ENCODE results near the gene KCNH2.

KCNH2 gene

DNA sequence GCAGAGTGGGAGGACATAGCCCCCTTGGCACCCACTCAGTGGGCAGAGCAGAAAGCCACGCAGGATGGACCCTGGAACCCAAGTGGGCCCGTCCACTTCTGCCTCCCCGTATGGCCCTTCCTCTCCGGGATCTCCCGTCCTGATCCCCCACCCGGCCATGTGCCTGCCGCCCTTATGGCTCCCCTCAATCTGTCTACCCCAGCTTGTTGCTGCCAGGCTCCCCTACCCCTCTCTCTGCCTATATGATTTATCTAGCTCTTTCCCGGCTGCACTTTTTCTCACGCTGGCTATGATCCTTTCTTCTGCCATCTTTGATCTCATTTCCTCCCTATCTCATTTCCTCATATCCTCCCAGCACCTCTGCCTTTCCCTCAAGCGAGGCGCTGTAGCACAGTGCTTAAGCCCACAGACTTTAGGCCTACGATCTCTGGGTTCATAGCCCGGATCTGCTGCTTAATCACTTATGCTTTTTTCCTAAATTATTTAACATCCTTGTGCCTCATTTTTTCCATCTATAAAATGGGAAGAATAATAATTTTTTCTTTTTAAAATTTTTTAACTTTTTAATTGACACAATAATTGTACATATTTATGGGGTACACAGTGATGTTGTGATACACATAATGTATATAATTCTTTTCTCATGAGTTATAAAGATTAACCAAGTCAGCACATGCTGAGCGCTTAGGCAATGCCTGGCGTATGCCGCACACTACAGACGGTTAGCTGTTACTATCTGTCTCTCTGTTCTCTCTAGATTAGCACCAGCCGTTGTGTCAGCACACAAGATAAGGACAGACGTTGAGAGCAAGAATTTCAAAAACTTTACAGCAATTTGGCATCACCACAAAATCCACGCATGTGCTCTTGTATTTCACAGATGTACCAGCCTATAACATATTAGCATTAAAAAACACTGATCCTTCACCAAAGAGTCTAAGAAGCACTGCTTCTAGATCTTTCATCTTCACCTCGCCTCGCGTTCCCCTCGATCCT is 18.1 kb downstream of the KCNH2 start:
- H3K4me3 ChIP-seq (ENCODE audit: low read length), result no peak overlapping the region
- DNase-seq (ENCODE audit: low read depth), result no peak
- TF ChIP-seq, protein P1, sequence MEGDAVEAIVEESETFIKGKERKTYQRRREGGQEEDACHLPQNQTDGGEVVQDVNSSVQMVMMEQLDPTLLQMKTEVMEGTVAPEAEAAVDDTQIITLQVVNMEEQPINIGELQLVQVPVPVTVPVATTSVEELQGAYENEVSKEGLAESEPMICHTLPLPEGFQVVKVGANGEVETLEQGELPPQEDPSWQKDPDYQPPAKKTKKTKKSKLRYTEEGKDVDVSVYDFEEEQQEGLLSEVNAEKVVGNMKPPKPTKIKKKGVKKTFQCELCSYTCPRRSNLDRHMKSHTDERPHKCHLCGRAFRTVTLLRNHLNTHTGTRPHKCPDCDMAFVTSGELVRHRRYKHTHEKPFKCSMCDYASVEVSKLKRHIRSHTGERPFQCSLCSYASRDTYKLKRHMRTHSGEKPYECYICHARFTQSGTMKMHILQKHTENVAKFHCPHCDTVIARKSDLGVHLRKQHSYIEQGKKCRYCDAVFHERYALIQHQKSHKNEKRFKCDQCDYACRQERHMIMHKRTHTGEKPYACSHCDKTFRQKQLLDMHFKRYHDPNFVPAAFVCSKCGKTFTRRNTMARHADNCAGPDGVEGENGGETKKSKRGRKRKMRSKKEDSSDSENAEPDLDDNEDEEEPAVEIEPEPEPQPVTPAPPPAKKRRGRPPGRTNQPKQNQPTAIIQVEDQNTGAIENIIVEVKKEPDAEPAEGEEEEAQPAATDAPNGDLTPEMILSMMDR (IDR thresholded peaks at IDR 0.05; ENCODE audit: insufficient read depth, low read depth, low read length, missing control alignments), result no peak

DNA sequence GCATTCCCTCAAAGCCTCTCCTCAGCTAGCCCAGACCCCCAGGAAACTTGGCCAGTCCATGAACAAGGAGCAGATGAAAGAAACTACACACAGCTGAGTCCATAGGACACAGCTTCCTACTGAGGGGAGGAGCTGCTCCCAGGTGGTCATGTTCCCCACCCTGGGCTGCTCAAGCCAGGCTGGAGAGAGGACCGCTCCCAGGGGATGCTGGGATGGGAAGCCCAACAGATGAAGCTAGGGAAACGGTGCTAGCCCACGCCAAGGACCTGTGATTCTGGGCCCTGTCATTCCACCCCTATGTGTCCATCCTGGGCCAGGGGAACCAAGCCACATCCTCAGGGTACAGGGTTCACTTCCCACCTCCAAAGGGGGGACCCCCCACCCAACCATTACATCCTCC is 19.0 kb downstream of the KCNH2 start:
- TF ChIP-seq, protein P1 (IDR thresholded peaks at IDR 0.05; ENCODE audit: insufficient read depth, low read depth, low read length, missing control alignments), result no peak
- no peak for DNase-seq (ENCODE audit: low read depth)
- H3K4me3 ChIP-seq (ENCODE audit: low read length), result no peak overlapping the region

DNA sequence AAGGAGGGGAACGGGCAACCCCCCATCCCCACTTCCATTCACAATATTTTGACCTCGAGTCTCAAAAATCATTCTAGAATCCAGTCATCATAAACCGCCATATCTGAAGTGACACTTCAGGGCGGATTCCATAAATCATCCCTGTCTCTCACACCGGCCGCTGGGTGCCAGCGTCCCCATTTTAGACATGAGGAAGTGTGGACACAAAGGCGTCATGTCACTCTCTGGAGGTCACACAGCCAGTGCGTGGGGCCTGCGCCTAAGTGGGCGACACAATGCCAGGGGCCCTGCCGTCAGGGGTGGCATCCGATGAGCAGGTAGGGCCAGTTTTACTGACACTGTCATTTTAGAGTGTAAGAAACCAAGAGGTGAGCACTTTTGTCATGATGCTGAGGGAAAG is 19.5 kb downstream of the KCNH2 start:
- no peak overlapping the region for H3K4me3 ChIP-seq (ENCODE audit: low read length)
- TF ChIP-seq, protein P1 (IDR thresholded peaks at IDR 0.05; ENCODE audit: insufficient read depth, low read depth, low read length, missing control alignments), result no peak
- no peak for DNase-seq (ENCODE audit: low read depth)

DNA sequence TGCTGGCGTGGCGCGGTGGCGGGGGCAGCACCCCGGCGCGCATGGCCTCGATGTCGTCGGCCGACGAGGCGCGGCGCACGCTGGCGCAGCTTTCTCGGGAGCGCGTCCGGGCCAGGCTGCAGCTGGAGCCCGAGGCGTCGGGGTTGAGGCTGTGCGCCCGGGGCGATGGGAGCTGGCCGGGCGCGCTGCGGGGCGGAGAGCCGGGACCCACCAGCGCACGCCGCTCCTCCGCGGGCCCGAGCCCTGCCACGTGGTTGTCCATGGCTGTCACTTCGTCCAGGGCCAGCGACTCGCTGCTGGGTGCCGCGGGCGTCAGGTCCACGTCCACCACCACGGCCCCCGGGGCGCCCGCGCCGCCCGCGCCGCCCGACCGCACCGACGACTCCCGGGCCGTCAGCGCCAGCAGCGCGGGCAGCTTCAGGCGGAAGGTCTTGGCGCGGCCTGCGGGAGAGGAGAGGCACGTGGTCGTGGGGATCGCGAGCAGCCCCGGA is 20.0 kb downstream of the KCNH2 start:
- no peak for DNase-seq (ENCODE audit: low read depth)
- H3K4me3 ChIP-seq (ENCODE audit: low read length), result no peak overlapping the region
- TF ChIP-seq, protein P1 (IDR thresholded peaks at IDR 0.05; ENCODE audit: insufficient read depth, low read depth, low read length, missing control alignments), result no peak

DNA sequence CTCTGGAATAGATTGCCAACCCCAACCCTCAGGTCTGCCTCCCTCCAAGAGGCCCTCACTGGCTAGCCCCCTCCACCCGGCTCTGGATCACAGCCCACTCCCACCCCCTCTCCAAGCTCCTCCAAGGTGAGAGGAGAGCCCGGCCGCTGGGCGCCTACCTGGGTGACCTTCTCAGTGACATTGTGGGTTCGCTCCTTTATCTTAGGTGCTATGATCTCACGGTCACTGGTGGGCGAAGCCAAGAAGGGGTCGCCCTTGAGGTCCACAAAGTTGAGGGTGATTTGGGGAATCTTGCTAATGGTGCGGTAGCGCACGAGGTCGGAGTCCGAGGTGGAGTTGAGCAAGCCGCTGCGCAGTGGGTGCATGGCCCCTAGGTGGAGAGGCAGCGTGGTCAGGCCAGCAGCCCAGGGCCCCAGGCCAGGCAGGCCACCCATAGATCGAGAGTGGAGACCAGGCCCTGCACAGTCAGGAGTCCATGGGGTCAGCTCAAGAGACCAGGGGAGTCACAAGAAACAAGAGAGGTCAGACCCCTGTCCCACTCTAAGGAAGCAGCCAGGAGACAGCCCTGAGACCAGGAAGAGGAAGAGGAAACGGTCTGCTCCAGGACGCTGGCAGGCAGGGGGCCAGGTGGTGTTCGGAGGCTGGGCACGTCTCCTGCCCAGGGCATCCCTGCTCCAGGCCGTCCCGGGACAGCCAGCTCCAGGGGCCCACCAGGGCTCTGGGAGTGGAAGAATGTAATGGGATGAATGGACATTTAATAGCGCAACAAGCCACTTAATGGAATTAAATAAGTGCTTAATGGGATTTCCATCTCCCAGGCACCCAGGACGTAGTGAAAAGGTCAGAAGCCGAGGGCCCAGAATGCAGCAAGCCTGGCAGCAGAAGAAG is 20.7 kb downstream of the KCNH2 start:
- TF ChIP-seq, protein P1 (IDR thresholded peaks at IDR 0.05; ENCODE audit: insufficient read depth, low read depth, low read length, missing control alignments), result no peak
- H3K4me3 ChIP-seq (ENCODE audit: low read length), result no peak overlapping the region
- no peak for DNase-seq (ENCODE audit: low read depth)

DNA sequence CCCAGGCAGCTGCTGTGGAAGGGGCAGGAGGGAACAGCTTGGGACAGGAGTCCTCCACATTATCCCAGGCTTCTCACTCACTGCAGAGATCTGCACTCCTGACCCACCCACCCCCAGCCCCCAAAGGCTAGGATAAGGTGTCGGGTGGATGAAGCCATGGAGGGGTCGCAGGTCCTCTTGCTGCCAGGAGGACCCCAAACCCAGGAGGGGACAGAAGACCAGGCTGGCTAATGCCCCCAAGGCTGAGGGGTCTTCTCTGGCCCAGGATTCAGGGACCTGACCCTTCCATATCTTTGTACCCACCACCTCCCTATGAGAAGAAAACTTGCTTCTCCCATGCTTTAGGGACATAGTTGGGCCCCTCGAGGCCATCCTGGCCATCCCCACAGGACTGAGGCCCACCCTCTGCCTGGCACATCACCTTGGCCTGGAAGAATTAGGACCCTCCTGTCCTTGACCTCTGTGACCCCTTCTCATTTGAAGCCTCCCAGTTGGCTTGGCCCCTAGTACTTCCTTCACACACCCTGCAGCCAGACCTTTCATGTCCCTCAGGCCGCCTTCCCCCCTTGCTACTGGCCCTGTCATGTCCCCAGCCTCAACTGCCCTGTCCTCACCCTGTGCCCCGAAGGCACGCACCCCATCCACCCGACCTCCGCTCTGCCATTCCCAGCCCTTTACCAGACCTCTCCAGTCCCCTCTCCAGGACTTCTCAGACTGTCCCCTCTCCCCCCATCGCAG is 21.6 kb downstream of the KCNH2 start:
- TF ChIP-seq, protein P1 (IDR thresholded peaks at IDR 0.05; ENCODE audit: insufficient read depth, low read depth, low read length, missing control alignments), result no peak
- no peak overlapping the region for H3K4me3 ChIP-seq (ENCODE audit: low read length)

More for the DNA sequence above, 21.6 kb downstream of the KCNH2 start:
- no peak for DNase-seq (ENCODE audit: low read depth)
